MM.1S (cell line): ENCODE results near the gene CLCNKB.
A peak's percentile ranks its signal among the peaks of the same experiment; 100 is the strongest.

Experiments
- DNase-seq: peaks from one replicate; pipeline ENCODE4 v3.0.0-alpha.2; 2015
- H2AFZ ChIP-seq: fragments of 300-600 bp; sonication (generic); 2 replicates; pipeline ENCODE4 v1.6.0; 2016; ENCODE audit warnings: antibody characterized with exemption, low read length
- H3F3A ChIP-seq: fragments of 300-600 bp; sonication (generic); 2 replicates; pipeline ENCODE4 v1.6.1; 2016; ENCODE audit warnings: mild to moderate bottlenecking, antibody characterized with exemption, low read length, moderate library complexity, mixed read lengths; ENCODE audit not compliant: insufficient read depth
- H3K27ac ChIP-seq: fragments of 300-600 bp; sonication (generic); 2 replicates; pipeline ENCODE4 v1.5.1; 2016; ENCODE audit warnings: mild to moderate bottlenecking, low read length
- H3K27me3 ChIP-seq: fragments of 300-600 bp; sonication (generic); replicated peaks from 2 replicates; pipeline ENCODE4 v1.6.0; 2016; ENCODE audit warnings: low read length; ENCODE audit not compliant: insufficient read depth
- H3K36me3 ChIP-seq: fragments of 300-600 bp; sonication (generic); replicated peaks from 2 replicates; pipeline ENCODE4 v1.6.1; 2016; ENCODE audit warnings: mild to moderate bottlenecking, low read length, mixed read lengths; ENCODE audit not compliant: insufficient read depth
- H3K4me1 ChIP-seq: fragments of 300-600 bp; sonication (generic); 2 replicates; pipeline ENCODE4 v1.6.1; 2016; ENCODE audit warnings: low read length, mixed read lengths
- H3K4me2 ChIP-seq: fragments of 300-600 bp; sonication (generic); 2 replicates; pipeline ENCODE4 v1.6.0; 2016; ENCODE audit warnings: low read depth, low read length
- H3K4me3 ChIP-seq: fragments of 300-600 bp; sonication (generic); 2 replicates; pipeline ENCODE4 v1.5.1; 2016; ENCODE audit warnings: low read length, mixed read lengths
- H3K79me2 ChIP-seq: fragments of 300-600 bp; sonication (generic); 2 replicates; pipeline ENCODE4 v1.6.1; 2016; ENCODE audit warnings: mixed run types, low read length, mixed read lengths
- H3K9ac ChIP-seq: fragments of 300-600 bp; sonication (generic); 2 replicates; pipeline ENCODE4 v1.6.1; 2016; ENCODE audit warnings: low read length, mixed read lengths
- H3K9me2 ChIP-seq: fragments of 300-600 bp; sonication (generic); replicated peaks from 2 replicates; pipeline ENCODE4 v1.6.1; 2016; ENCODE audit warnings: mild to moderate bottlenecking, low read length, mixed read lengths; ENCODE audit not compliant: insufficient read depth
- H3K9me3 ChIP-seq: fragments of 300-600 bp; sonication (generic); replicated peaks from 2 replicates; pipeline ENCODE4 v1.6.1; 2016; ENCODE audit warnings: mild to moderate bottlenecking, low read length, mixed read lengths; ENCODE audit not compliant: insufficient read depth
- H4K20me1 ChIP-seq: fragments of 300-600 bp; sonication (generic); 2 replicates; pipeline ENCODE4 v1.6.1; 2016; ENCODE audit warnings: mild to moderate bottlenecking, low read length, moderate library complexity, mixed read lengths; ENCODE audit not compliant: insufficient read depth
- EZH2 ChIP-seq: fragments of 300-600 bp; sonication (generic); optimal IDR thresholded peaks from 2 replicates; pipeline ENCODE3; 2017; ENCODE audit warnings: low read depth, mild to moderate bottlenecking, antibody characterized with exemption, low read length, mixed read lengths
- EZH2phosphoT487 ChIP-seq: fragments of 300-600 bp; sonication (generic); IDR thresholded peaks from 2 replicates; pipeline ENCODE4 v1.6.1; 2018; ENCODE audit warnings: antibody characterized with exemption, low read length
- TF ChIP-seq, protein P1 (sequence below): fragments of 300-600 bp; sonication (generic); IDR thresholded peaks from 2 replicates; pipeline ENCODE4 v1.5.1; 2016; ENCODE audit warnings: antibody characterized with exemption, low read length, mixed read lengths

Gene CLCNKB

DNA sequence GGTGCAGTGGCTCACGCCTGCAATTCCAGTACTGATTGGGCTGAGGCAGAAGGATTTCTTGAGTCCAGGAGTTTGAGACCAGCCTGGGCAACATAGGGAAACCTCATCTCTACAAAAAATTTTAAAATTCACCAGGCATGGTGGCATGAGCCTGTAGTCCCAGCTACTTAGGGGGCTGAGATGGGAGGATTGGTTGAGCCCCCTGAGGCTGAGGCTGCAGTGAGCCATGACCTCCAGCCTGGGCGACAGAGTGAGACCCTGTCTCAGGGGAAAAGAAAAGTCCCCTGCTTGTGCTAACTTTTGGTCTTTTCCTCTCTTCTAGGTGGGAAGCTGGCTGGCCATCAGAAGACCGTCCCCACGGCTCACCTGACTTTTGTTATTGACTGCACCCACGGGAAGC is 38.0 kb upstream of the CLCNKB start:
- H4K20me1 ChIP-seq = no peaks in the 10 kb centered on the region
- no peaks in the 10 kb centered on the region for H3K4me1 ChIP-seq
- H3K9me2 ChIP-seq = no peaks in the 10 kb centered on the region
- TF ChIP-seq EZH2phosphoT487 (no peak), EZH2 (no peak)
- TF ChIP-seq, protein P1, sequence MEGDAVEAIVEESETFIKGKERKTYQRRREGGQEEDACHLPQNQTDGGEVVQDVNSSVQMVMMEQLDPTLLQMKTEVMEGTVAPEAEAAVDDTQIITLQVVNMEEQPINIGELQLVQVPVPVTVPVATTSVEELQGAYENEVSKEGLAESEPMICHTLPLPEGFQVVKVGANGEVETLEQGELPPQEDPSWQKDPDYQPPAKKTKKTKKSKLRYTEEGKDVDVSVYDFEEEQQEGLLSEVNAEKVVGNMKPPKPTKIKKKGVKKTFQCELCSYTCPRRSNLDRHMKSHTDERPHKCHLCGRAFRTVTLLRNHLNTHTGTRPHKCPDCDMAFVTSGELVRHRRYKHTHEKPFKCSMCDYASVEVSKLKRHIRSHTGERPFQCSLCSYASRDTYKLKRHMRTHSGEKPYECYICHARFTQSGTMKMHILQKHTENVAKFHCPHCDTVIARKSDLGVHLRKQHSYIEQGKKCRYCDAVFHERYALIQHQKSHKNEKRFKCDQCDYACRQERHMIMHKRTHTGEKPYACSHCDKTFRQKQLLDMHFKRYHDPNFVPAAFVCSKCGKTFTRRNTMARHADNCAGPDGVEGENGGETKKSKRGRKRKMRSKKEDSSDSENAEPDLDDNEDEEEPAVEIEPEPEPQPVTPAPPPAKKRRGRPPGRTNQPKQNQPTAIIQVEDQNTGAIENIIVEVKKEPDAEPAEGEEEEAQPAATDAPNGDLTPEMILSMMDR = no peak
- H3F3A ChIP-seq = no peaks in the 10 kb centered on the region
- no peaks in the 10 kb centered on the region for H3K9me3 ChIP-seq
- no peak overlapping the region for H3K4me2 ChIP-seq
- no peak overlapping the region for H3K4me3 ChIP-seq
- H3K79me2 ChIP-seq = no peaks in the 10 kb centered on the region
- peaks cover 20% of the 10 kb centered on the region for H3K27me3 ChIP-seq
- H2AFZ ChIP-seq = no peak overlapping the region
- no peak overlapping the region for H3K9ac ChIP-seq
- H3K27ac ChIP-seq = no peak overlapping the region
- H3K36me3 ChIP-seq = no peaks in the 10 kb centered on the region
- DNase-seq = no peak

DNA sequence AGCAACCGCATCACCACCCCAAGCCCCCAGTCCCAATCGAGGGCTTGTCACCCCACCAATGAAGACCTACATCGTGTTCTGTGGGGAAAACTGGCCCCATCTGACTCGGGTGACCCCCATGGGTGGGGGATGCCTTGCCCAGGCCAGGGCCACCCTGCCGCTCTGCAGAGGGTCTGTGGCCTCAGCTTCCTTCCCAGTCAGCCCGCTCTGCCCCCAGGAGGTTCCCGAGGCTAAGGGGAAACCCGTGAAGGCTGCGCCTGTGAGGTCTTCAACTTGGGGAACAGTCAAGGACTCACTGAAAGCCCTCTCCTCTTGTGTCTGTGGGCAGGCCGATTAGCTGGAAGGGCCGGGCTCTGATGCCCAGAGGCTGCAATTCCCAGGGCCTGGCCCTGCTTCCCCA is 37.6 kb upstream of the CLCNKB start:
- H3K4me2 ChIP-seq = no peak overlapping the region
- H3F3A ChIP-seq = no peaks in the 10 kb centered on the region
- H2AFZ ChIP-seq = no peak overlapping the region
- H3K9me2 ChIP-seq = no peaks in the 10 kb centered on the region
- H3K79me2 ChIP-seq = no peaks in the 10 kb centered on the region
- no peak for DNase-seq
- no peak overlapping the region for H3K4me3 ChIP-seq
- TF ChIP-seq EZH2 (no peak), EZH2phosphoT487 (no peak)
- TF ChIP-seq, protein P1 = no peak
- H3K9ac ChIP-seq = no peak overlapping the region
- no peaks in the 10 kb centered on the region for H3K36me3 ChIP-seq
- H3K4me1 ChIP-seq = no peaks in the 10 kb centered on the region
- H3K27me3 ChIP-seq = peaks cover 20% of the 10 kb centered on the region
- no peaks in the 10 kb centered on the region for H4K20me1 ChIP-seq
- H3K9me3 ChIP-seq = no peaks in the 10 kb centered on the region
- H3K27ac ChIP-seq = no peak overlapping the region

GRCh38 chr1:16006552-16007485 is 36.8 kb upstream of the CLCNKB start:
- Histone ChIP-seq H2AFZ (no peak overlapping the region), H3K9me2 (no peaks in the 10 kb centered on the region), H3K27ac (no peak overlapping the region), H3K4me1 (no peaks in the 10 kb centered on the region), H3K9me3 (no peaks in the 10 kb centered on the region), H4K20me1 (no peaks in the 10 kb centered on the region), H3K4me3 (no peak overlapping the region), H3K4me2 (no peak overlapping the region), H3K27me3 (peaks cover 15% of the 10 kb centered on the region), H3F3A (no peaks in the 10 kb centered on the region), H3K9ac (no peak overlapping the region), H3K79me2 (no peaks in the 10 kb centered on the region), H3K36me3 (no peaks in the 10 kb centered on the region)
- peak; percentile 26 for DNase-seq
- TF ChIP-seq EZH2phosphoT487 = no peak
- TF ChIP-seq, protein P1 = peak; percentile 14; the same call in 1 of the 2 replicates
